ENCODE measurements around the gene KIF1B.

DNA sequence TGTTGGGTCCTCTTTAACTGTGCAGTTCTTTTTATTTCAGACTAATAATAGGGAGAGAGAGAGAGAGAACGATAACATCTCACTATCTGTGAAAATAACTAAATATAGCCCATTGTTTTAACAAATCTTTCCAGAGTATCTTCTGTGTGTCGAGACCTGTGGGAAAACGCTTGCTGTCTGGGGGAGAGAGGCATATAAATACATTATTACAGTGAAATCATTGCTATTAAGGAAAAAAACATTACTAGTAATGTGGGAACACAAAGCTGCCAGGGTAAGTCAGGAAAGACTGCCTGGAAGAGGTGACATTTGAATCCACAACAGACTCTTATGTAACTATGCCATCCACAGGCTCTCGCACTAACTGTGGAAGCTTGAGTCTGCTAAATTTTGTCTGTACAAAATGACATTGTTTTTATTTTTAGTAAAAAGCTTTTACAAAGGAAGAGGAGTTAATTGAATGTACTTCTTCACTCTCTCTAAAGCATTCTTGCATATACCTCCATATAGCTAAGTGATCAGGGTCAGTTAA is 128.7 kb downstream of the KIF1B start:
- TF ChIP-seq, protein P1, sequence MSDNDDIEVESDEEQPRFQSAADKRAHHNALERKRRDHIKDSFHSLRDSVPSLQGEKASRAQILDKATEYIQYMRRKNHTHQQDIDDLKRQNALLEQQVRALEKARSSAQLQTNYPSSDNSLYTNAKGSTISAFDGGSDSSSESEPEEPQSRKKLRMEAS (IDR thresholded peaks at IDR 0.05): no peak
- TF ChIP-seq RAD21 (IDR thresholded peaks at IDR 0.05; ENCODE audit: low read depth): no peak
- TF ChIP-seq TAF1 (IDR thresholded peaks at IDR 0.05; ENCODE audit: low read depth): no peak
- TF ChIP-seq YY1 (IDR thresholded peaks at IDR 0.05; ENCODE audit: low read depth): no peak
- no peak for TF ChIP-seq TEAD4 (IDR thresholded peaks at IDR 0.05)
- TF ChIP-seq, protein P2, sequence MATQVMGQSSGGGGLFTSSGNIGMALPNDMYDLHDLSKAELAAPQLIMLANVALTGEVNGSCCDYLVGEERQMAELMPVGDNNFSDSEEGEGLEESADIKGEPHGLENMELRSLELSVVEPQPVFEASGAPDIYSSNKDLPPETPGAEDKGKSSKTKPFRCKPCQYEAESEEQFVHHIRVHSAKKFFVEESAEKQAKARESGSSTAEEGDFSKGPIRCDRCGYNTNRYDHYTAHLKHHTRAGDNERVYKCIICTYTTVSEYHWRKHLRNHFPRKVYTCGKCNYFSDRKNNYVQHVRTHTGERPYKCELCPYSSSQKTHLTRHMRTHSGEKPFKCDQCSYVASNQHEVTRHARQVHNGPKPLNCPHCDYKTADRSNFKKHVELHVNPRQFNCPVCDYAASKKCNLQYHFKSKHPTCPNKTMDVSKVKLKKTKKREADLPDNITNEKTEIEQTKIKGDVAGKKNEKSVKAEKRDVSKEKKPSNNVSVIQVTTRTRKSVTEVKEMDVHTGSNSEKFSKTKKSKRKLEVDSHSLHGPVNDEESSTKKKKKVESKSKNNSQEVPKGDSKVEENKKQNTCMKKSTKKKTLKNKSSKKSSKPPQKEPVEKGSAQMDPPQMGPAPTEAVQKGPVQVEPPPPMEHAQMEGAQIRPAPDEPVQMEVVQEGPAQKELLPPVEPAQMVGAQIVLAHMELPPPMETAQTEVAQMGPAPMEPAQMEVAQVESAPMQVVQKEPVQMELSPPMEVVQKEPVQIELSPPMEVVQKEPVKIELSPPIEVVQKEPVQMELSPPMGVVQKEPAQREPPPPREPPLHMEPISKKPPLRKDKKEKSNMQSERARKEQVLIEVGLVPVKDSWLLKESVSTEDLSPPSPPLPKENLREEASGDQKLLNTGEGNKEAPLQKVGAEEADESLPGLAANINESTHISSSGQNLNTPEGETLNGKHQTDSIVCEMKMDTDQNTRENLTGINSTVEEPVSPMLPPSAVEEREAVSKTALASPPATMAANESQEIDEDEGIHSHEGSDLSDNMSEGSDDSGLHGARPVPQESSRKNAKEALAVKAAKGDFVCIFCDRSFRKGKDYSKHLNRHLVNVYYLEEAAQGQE (IDR thresholded peaks at IDR 0.05; ENCODE audit: low read depth): no peak
- TF ChIP-seq, protein P3, sequence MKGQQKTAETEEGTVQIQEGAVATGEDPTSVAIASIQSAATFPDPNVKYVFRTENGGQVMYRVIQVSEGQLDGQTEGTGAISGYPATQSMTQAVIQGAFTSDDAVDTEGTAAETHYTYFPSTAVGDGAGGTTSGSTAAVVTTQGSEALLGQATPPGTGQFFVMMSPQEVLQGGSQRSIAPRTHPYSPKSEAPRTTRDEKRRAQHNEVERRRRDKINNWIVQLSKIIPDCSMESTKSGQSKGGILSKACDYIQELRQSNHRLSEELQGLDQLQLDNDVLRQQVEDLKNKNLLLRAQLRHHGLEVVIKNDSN (IDR thresholded peaks at IDR 0.05): no peak
- no peak for TF ChIP-seq EGR1 (IDR thresholded peaks at IDR 0.05)
- TF ChIP-seq CREB1 (IDR thresholded peaks at IDR 0.05; ENCODE audit: low read depth): no peak
- TF ChIP-seq FOXM1 (IDR thresholded peaks at IDR 0.05; ENCODE audit: borderline replicate concordance, low read depth): no peak
- no peak for TF ChIP-seq EP300 (IDR thresholded peaks at IDR 0.05; ENCODE audit: borderline replicate concordance)
- TF ChIP-seq TCF12 (IDR thresholded peaks at IDR 0.05; ENCODE audit: low read depth): no peak

Data from Ishikawa (cell line).